Pancreas (tissue), 10 donors: Measurements from ENCODE around the gene KPTN. TPM values are rescaled to one million over a fixed set of nuclear protein-coding genes. Genes with fewer than 3 reads are reported as not detected.
A peak's percentile ranks its signal among the peaks of the same experiment; 100 is the strongest.

ENCODE experiments used
- ATAC-seq, 4 donors: fragments of 200-7000 bp; cut with Tn5 transposase; one replicate each; pipeline versions ENCODE4 v1.8.0 to v1.9.1; 2020; ENCODE audit warnings: mild to moderate bottlenecking in 4 of 4, moderate library complexity in 4 of 4
- DNase-seq, 6 donors: peaks; one replicate each; pipeline ENCODE4 v3.0.0-alpha.2; 2020
- FAIRE-seq: peaks from 2 replicates; lab custom pipeline; 2012; peaks lifted over from hg19 to GRCh38; lab: Jason Lieb, UNC
- H3K27ac ChIP-seq, 4 donors: fragments of 200-600 bp; sonication (generic); 1 replicate in 3 of 4; 2 replicates in 1 of 4; pipeline versions ENCODE4 v1.5.0 to v1.8.0; 2020
- H3K27me3 ChIP-seq, 4 donors: fragments of 200-600 bp; one replicate each; pipeline ENCODE4 v1.8.0; 2021
- H3K36me3 ChIP-seq, 3 donors: fragments of 200-600 bp; sonication (generic) in 1 of 3; one replicate each; pipeline versions ENCODE4 v1.5.0 to v1.8.0; 2020 to 2021
- H3K4me1 ChIP-seq, 3 donors: fragments of 200-600 bp; one replicate each; pipeline ENCODE4 v1.8.0; 2021
- H3K4me3 ChIP-seq, 4 donors: fragments of 200-600 bp; sonication (generic) in 2 of 4; one replicate each; pipeline versions ENCODE4 v1.5.0 to v1.8.0; 2020 to 2021
- H3K9me3 ChIP-seq, 4 donors: fragments of 200-600 bp; one replicate each; pipeline ENCODE4 v1.8.0; 2021
- WGBS, 2 donors: extraction: QIAGEN DNeasy Blood & Tissue Kit; methylation state at CpG; one replicate each; pipeline ENCODE4 v1.1.7; 2013; 5-methylcytosine and 5-hydroxymethylcytosine counted together
- intact Hi-C, 3 donors: fragments of 100-400 bp; cut with DNase I; formaldehyde crosslinking; loops; one replicate each; pipeline versions ENCODE4 v1.11.1 to v1.14.2; 2022
- polyA plus RNA-seq, 2 donors: library from polyadenylated mRNA; stranded (reverse); fragments of 200-250 nt; gene quantifications; one replicate each; pipeline ENCODE4 v1.2.3, GENCODE V29; 2013
- total RNA-seq, 6 donors: library from RNA; stranded (reverse); fragmentation: NEBNext Ultra II Directional in 4 of 6; extraction: Animal tissue kit (Norgen Biotek cat#: 25700) in 4 of 6; gene quantifications; one replicate each; pipeline versions ENCODE4 v1.2.1 to v1.2.4, GENCODE V29; 2021 to 2023
- TF ChIP-seq, protein P1 (sequence below), 4 donors: fragments of 200-600 bp; sonication (generic) in 3 of 4; IDR thresholded peaks; one replicate each; pipeline versions ENCODE4 v1.5.0 to v1.8.0; 2021; ENCODE audit warnings: antibody characterized with exemption in 4 of 4
- donor health status: healthy with polysubstance abuse.
- donor health status: DM: no; HTN: no; CAD: no; lungs with moderate emphysema.
- donor health status: DM: no; HTN: no; CAD: no.
- donor health status: control.
- donor health status: control.
- donor health status: Bipolar disorder and iron deficiency.
- donor health status: DM: yes; HTN: yes; CAD: no.
- donor health status: DM: no; HTN: no; CAD: no.
- donor health status: DM: no; HTN: no; CAD: no.
- donor health status: DM: yes; HTN: yes; CAD: no.

Gene KPTN
- total and polyA plus RNA-seq, 8 donors, result 3.0 to 53.3 (median 6.0) TPM

DNA sequence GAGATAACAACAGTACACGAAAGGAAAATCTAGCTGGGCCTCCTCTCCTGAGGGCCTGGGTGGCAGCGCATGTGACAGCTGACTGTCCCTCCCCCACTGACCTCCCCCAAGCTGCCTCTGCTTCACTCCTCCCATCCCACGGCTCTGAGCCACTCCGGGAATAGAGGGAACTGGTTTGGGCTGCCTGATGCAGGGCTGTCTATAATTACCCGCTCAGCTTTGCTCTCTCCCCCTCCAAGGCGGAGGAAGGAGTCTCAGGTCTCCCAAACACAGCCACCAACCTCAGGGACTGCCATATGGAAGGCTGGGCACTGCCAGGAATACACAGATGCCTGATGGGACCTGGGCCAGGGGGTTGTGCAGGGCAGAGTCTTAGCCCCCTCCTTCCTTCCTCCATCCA lies 23.0 kb upstream of the KPTN start:
- DNase-seq, result peak in 4 of 6 donors; percentile 53 to 71 (median 64)
- TF ChIP-seq, protein P1, sequence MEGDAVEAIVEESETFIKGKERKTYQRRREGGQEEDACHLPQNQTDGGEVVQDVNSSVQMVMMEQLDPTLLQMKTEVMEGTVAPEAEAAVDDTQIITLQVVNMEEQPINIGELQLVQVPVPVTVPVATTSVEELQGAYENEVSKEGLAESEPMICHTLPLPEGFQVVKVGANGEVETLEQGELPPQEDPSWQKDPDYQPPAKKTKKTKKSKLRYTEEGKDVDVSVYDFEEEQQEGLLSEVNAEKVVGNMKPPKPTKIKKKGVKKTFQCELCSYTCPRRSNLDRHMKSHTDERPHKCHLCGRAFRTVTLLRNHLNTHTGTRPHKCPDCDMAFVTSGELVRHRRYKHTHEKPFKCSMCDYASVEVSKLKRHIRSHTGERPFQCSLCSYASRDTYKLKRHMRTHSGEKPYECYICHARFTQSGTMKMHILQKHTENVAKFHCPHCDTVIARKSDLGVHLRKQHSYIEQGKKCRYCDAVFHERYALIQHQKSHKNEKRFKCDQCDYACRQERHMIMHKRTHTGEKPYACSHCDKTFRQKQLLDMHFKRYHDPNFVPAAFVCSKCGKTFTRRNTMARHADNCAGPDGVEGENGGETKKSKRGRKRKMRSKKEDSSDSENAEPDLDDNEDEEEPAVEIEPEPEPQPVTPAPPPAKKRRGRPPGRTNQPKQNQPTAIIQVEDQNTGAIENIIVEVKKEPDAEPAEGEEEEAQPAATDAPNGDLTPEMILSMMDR (IDR thresholded peaks at IDR 0.05), result no peak
- H3K27me3 ChIP-seq, result no peaks in the 10 kb centered on the region
- intact Hi-C loops, result no loop called here
- FAIRE-seq, result no peak
- peak; percentile 36 to 52 (median 47) for ATAC-seq
- no peaks in the 10 kb centered on the region for H3K9me3 ChIP-seq
- WGBS, 2 donors, result 18 to 26% methylated on average over 6 of the region's 6 CpGs
- H3K4me3 ChIP-seq, result no peak overlapping the region
- H3K4me1 ChIP-seq, result peaks cover 44 to 63% (median 59%) of the 10 kb centered on the region in 3 donors
- peaks cover 0 to 14% (median 4%) of the 10 kb centered on the region in 3 donors for H3K36me3 ChIP-seq
- H3K27ac ChIP-seq, result peak overlapping the region; percentile 24 to 92 (median 41)

DNA sequence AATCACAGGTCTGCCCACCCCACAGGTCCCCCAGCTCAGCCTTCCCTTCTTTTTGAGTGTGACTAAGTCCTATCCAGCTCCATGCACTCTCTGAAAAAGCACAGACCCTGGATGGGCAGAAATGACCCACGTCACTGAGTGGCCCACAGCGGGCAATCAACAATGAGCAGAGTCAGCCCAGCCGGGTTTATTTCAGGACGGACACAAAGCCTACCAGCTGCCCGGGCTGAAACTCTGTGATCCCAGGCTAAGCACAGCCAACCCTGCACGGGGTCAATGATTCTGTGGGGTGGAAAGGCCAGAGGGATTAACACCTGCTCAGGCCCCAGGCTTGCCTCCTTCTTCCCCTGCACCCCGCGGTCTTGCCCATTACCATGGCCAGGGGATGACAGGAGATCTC lies 22.4 kb upstream of the KPTN start:
- 45 to 48% methylated on average over 8 of the region's 8 CpGs for WGBS, 2 donors
- Histone ChIP-seq H3K9me3 (no peaks in the 10 kb centered on the region), H3K36me3 (peaks cover 0 to 14% (median 4%) of the 10 kb centered on the region in 3 donors), H3K4me3 (no peak overlapping the region), H3K4me1 (peaks cover 39 to 58% (median 55%) of the 10 kb centered on the region in 3 donors), H3K27ac (peak overlapping the region; percentile 24 to 92 (median 41)), H3K27me3 (no peaks in the 10 kb centered on the region)
- DNase-seq, result peak in 2 of 6 donors; percentile 15 to 42
- TF ChIP-seq, protein P1 (IDR thresholded peaks at IDR 0.05), result no peak
- FAIRE-seq, result no peak
- intact Hi-C loops, result no loop called here
- peak in 2 of 4 donors; percentile 8 to 17 for ATAC-seq

DNA sequence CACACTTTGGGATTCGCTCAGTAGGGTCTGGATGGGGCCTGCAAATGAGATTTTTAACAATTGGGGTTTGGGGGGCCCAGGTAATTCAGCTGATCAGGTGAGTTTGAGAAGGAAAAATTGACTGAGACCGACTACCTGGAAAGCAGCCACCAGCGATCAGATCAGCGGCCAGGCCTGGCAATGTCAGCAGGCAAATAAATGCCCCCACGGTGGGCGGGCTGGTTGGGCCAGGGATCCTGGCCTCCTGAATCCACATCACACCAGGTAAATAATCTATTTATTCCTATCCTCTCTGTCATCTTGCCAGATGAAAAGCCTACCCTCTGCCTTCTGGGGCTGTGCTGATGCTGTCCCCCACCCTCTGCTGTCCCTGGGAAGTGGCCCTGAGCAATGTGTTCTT lies 21.5 kb upstream of the KPTN start:
- H3K4me3 ChIP-seq, result no peak overlapping the region
- FAIRE-seq, result no peak
- 32 to 33% methylated on average over 6 of the region's 6 CpGs for WGBS, 2 donors
- no peaks in the 10 kb centered on the region for H3K9me3 ChIP-seq
- no peaks in the 10 kb centered on the region for H3K27me3 ChIP-seq
- ATAC-seq, result no peak
- TF ChIP-seq, protein P1 (IDR thresholded peaks at IDR 0.05), result no peak
- intact Hi-C loops, result no loop called here
- H3K36me3 ChIP-seq, result peaks cover 4 to 17% (median 4%) of the 10 kb centered on the region in 3 donors
- peaks cover 29 to 49% (median 48%) of the 10 kb centered on the region in 3 donors for H3K4me1 ChIP-seq
- DNase-seq, result no peak
- no peak overlapping the region for H3K27ac ChIP-seq

DNA sequence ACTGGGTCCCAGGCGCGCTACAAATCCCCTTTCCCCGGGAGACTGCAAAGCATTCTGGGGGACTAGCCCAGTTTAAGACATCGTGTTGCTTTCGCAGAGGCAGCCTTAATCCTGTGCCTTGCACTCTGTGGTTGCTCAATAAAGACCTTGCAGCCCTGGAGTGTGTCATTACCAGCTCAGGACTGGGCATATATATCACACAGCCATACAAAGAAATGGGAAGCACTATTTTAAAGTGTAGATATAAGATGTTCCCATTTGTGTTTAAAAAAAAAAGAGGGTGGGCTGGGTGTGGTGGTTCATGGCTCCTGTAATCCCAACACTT lies 19.8 kb upstream of the KPTN start:
- Histone ChIP-seq H3K9me3 (no peaks in the 10 kb centered on the region), H3K4me3 (no peak overlapping the region), H3K27ac (no peak overlapping the region), H3K4me1 (peaks cover 12 to 32% (median 31%) of the 10 kb centered on the region in 3 donors), H3K27me3 (no peaks in the 10 kb centered on the region), H3K36me3 (peaks cover 4 to 22% (median 10%) of the 10 kb centered on the region in 3 donors)
- FAIRE-seq (no peak), ATAC-seq (no peak), DNase-seq (no peak)
- WGBS, 2 donors, result 72 to 74% methylated on average over 5 of the region's 5 CpGs
- TF ChIP-seq, protein P1 (IDR thresholded peaks at IDR 0.05), result no peak
- intact Hi-C loops, result no loop called here

DNA sequence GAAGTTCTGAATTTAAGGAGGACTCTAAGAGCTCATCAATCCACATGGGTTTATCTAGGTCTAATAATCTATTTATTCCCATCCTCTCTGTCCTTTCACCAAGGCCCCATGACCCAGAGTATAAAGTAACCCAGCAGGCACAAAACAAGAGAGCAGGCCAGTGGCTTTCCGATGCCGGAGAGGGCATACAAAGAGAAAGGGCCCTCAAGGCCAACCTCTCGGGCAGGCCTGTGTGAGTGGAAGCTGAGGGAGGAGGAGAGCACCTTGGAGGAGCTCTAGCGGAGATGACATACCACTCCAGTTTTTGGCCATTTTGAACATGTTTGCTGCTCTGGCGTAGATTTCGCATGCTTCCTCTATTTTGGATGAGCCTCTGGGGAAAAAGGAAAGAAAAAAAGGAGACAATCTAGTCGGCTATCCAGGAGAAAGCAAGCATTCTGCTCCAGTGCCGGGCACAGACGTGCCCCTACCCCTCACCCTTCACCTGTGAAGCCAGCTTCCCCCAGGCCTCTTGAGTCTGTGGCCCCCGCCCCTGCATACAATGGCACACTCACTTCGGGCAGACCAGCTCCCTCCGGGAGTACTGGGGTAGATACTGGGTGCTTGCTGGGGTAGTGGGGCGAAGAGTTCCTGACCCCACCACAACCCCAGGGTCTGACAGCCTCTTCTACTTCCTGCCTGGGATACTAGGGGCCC lies 19.3 kb upstream of the KPTN start:
- Histone ChIP-seq H3K27me3 (no peaks in the 10 kb centered on the region), H3K4me3 (no peak overlapping the region), H3K4me1 (peaks cover 7 to 27% (median 26%) of the 10 kb centered on the region in 3 donors), H3K9me3 (no peaks in the 10 kb centered on the region), H3K27ac (no peak overlapping the region), H3K36me3 (peaks cover 4 to 22% (median 13%) of the 10 kb centered on the region in 3 donors)
- intact Hi-C loops, result no loop called here
- WGBS, 2 donors, result 87 to 88% methylated on average over 13 of the region's 13 CpGs
- FAIRE-seq, result no peak
- no peak for ATAC-seq
- TF ChIP-seq, protein P1 (IDR thresholded peaks at IDR 0.05), result no peak
- no peak for DNase-seq
